HG03432 (cell line): ENCODE measurements around the gene ZBTB7C.

Source experiments
- ATAC-seq: cut with Tn5 transposase; IDR thresholded peaks from one replicate; pipeline ENCODE4 v1.9.1; 2021; ENCODE audit warnings: mild to moderate bottlenecking, moderate library complexity; ENCODE audit not compliant: unreplicated experiment

ZBTB7C gene

GRCh38 chr18:48152549-48152948, 256.6 kb downstream of the ZBTB7C start:
- ATAC-seq: no peak

- no peak for ATAC-seq
Observed at GRCh38 chr18:48151421-48152065, 257.6 kb downstream of the ZBTB7C start.

- ATAC-seq: no peak
Observed at GRCh38 chr18:48149020-48149685, 260.0 kb downstream of the ZBTB7C start.

- no peak for ATAC-seq
Observed at GRCh38 chr18:48142994-48143393, 266.2 kb downstream of the ZBTB7C start.

- ATAC-seq: no peak
Observed at GRCh38 chr18:48142353-48142752, 266.8 kb downstream of the ZBTB7C start.

- ATAC-seq: no peak
Observed at GRCh38 chr18:48140731-48141130, 268.5 kb downstream of the ZBTB7C start.

- ATAC-seq: no peak
Observed at GRCh38 chr18:48139431-48140347, 269.5 kb downstream of the ZBTB7C start.

GRCh38 chr18:48138660-48139430, 270.3 kb downstream of the ZBTB7C start:
- ATAC-seq: no peak

GRCh38 chr18:48138210-48138609, 271.0 kb downstream of the ZBTB7C start:
- ATAC-seq: no peak

- ATAC-seq: no peak
Observed at GRCh38 chr18:48137374-48138081, 271.7 kb downstream of the ZBTB7C start.

- ATAC-seq: no peak
Observed at GRCh38 chr18:48136827-48137373, 272.3 kb downstream of the ZBTB7C start.

- no peak for ATAC-seq
Observed at GRCh38 chr18:48136051-48136826, 272.9 kb downstream of the ZBTB7C start.

- ATAC-seq: no peak
Observed at GRCh38 chr18:48135436-48135966, 273.7 kb downstream of the ZBTB7C start.

- ATAC-seq: no peak
Observed at GRCh38 chr18:48134609-48135008, 274.6 kb downstream of the ZBTB7C start.

- no peak for ATAC-seq
Observed at GRCh38 chr18:48133671-48134251, 275.4 kb downstream of the ZBTB7C start.

GRCh38 chr18:48132797-48133655, 276.2 kb downstream of the ZBTB7C start:
- no peak for ATAC-seq

GRCh38 chr18:48131042-48131441, 278.1 kb downstream of the ZBTB7C start:
- no peak for ATAC-seq
